ENCODE data around the gene SV2C. TPM values are rescaled to one million over a fixed set of nuclear protein-coding genes. Genes with fewer than 3 reads are reported as not detected.

The SV2C gene
- total and polyA plus RNA-seq, 10 of the 15 experiments (the other 5 are each of a cell fraction or from before 2014, with no cell fraction given) = under 0.01 to 1.1 (median 0.63) TPM

DNA sequence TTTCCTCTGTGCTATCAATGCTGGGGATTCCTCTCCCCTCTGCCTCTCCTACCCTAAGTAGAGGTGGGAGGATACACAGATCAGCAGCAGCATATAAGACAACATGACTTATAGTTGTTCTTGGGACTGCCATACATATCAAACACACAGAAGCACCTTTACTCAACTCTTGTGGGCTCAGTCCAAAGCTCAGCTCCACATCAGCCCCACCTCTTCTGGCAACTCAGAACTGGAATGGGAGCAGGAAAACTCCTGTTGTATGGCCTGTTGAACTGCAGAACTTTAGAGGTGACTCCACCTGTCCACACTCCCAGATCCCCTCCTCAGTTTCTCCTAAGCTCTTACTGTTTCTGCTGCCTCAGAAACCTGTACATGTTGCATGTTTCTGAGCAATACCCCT is 127.8 kb downstream of the SV2C start:
- Histone ChIP-seq H3K27ac (ENCODE audit: control insufficient read depth, insufficient read depth) (no peak overlapping the region), H3K4me1 (ENCODE audit: control insufficient read depth, insufficient read depth, low read length) (no peaks in the 10 kb centered on the region), H3K4me2 (ENCODE audit: control insufficient read depth, insufficient read depth) (no peak overlapping the region), H3K36me3 (ENCODE audit: control insufficient read depth in 2 of 2, insufficient read depth in 2 of 2, low read length in 1 of 2) (no peaks in the 10 kb centered on the region), H2AFZ (ENCODE audit: control insufficient read depth, low read depth, low read length) (no peak overlapping the region), H3K9me3 (replicated peaks; ENCODE audit: control insufficient read depth, insufficient read depth, low read length) (no peaks in the 10 kb centered on the region; the same call in 2 of the 3 replicates), H3K27me3 (replicated peaks in 1 of 2; ENCODE audit: control insufficient read depth in 2 of 2, insufficient read depth in 2 of 2, low read length in 1 of 2) (no peaks in the 10 kb centered on the region), H3K4me3 (no peak overlapping the region), H4K20me1 (ENCODE audit: control insufficient read depth, insufficient read depth) (no peaks in the 10 kb centered on the region), H3K9ac (ENCODE audit: control insufficient read depth, insufficient read depth, low read length) (no peak overlapping the region), H3K79me2 (ENCODE audit: control insufficient read depth, insufficient read depth, low read length) (no peaks in the 10 kb centered on the region)
- TF ChIP-seq, protein P1, sequence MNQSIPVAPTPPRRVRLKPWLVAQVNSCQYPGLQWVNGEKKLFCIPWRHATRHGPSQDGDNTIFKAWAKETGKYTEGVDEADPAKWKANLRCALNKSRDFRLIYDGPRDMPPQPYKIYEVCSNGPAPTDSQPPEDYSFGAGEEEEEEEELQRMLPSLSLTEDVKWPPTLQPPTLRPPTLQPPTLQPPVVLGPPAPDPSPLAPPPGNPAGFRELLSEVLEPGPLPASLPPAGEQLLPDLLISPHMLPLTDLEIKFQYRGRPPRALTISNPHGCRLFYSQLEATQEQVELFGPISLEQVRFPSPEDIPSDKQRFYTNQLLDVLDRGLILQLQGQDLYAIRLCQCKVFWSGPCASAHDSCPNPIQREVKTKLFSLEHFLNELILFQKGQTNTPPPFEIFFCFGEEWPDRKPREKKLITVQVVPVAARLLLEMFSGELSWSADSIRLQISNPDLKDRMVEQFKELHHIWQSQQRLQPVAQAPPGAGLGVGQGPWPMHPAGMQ (IDR thresholded peaks at IDR 0.05; ENCODE audit: borderline replicate concordance) = no peak
- TF ChIP-seq HDGF (IDR thresholded peaks at IDR 0.05) (no peak), GATAD2B (conservative IDR thresholded peaks at IDR 0.05; ENCODE audit: low read depth) (no peak)
- TF ChIP-seq, protein P2, sequence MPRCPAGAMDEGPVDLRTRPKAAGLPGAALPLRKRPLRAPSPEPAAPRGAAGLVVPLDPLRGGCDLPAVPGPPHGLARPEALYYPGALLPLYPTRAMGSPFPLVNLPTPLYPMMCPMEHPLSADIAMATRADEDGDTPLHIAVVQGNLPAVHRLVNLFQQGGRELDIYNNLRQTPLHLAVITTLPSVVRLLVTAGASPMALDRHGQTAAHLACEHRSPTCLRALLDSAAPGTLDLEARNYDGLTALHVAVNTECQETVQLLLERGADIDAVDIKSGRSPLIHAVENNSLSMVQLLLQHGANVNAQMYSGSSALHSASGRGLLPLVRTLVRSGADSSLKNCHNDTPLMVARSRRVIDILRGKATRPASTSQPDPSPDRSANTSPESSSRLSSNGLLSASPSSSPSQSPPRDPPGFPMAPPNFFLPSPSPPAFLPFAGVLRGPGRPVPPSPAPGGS (IDR thresholded peaks at IDR 0.05; ENCODE audit: borderline replicate concordance, insufficient read depth, low read depth, low read length, poor library complexity, severe bottlenecking) = no peak
- ATAC-seq = no peak
- no peak for FAIRE-seq
- ChIA-PET CTCF (interaction anchor here (0.8 to 2.5 kb wide), 2 partner anchors 10 to 16 kb away, joined by 3 to 5 read pairs; no protein-coding TSS in a partner anchor), RAD21 (ENCODE audit: unreplicated experiment) (no interaction called here), SMC1A (ENCODE audit: uncharacterized antibody, unreplicated experiment) (no interaction called here), POLR2A (no interaction called here)
- in situ Hi-C loops (cut with MboI) = no loop called here
- intact Hi-C loops (cut with micrococcal nuclease; ENCODE audit: unreplicated experiment) = no loop called here
- no peak for DNase-seq (ENCODE audit: low read depth, low spot score)
- BruUV-seq (replicated peaks) = no TSS peak

DNA sequence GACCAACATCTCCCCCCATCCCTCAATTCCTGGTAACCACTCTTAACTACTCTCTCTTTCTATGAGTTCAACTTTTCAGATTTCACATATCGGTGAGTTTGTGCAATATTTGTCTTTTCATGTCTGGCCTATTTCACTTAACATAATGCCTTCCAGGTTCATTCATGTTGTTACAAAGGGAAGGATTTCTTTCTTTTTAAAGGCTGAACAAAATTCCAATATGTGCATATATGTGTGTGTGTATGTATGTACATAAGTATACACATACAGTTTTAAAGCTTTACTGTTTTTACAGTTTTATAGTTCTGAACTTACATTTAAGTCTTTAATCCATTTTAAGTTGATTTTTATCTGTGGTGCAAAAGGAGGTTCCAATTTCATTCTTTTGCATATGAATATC is 130.7 kb downstream of the SV2C start:
- Histone ChIP-seq H3K27ac (ENCODE audit: control insufficient read depth, insufficient read depth) (no peak overlapping the region), H3K4me1 (ENCODE audit: control insufficient read depth, insufficient read depth, low read length) (no peaks in the 10 kb centered on the region), H3K27me3 (replicated peaks in 1 of 2; ENCODE audit: control insufficient read depth in 2 of 2, insufficient read depth in 2 of 2, low read length in 1 of 2) (no peaks in the 10 kb centered on the region), H4K20me1 (ENCODE audit: control insufficient read depth, insufficient read depth) (no peaks in the 10 kb centered on the region), H3K36me3 (ENCODE audit: control insufficient read depth in 2 of 2, insufficient read depth in 2 of 2, low read length in 1 of 2) (no peaks in the 10 kb centered on the region), H3K4me3 (no peak overlapping the region), H2AFZ (ENCODE audit: control insufficient read depth, low read depth, low read length) (no peak overlapping the region), H3K9ac (ENCODE audit: control insufficient read depth, insufficient read depth, low read length) (no peak overlapping the region), H3K79me2 (ENCODE audit: control insufficient read depth, insufficient read depth, low read length) (no peaks in the 10 kb centered on the region), H3K9me3 (replicated peaks; ENCODE audit: control insufficient read depth, insufficient read depth, low read length) (no peaks in the 10 kb centered on the region; the same call in 2 of the 3 replicates), H3K4me2 (ENCODE audit: control insufficient read depth, insufficient read depth) (no peak overlapping the region)
- no peak for FAIRE-seq
- ChIA-PET SMC1A (ENCODE audit: uncharacterized antibody, unreplicated experiment) (interaction anchor here (0.5 to 1.3 kb wide), 2 partner anchors 13 to 1322 kb away, joined by 3 to 4 read pairs; no protein-coding TSS in a partner anchor), CTCF (interaction anchor here (0.6 kb wide), 1 partner anchor 54 kb away, joined by 3 read pairs; no protein-coding TSS in a partner anchor), POLR2A (interaction anchor here (0.6 kb wide), 1 partner anchor 12 kb away, joined by 6 read pairs; no protein-coding TSS in a partner anchor), RAD21 (ENCODE audit: unreplicated experiment) (interaction anchor here (1.1 kb wide), 1 partner anchor 328 kb away, joined by 3 read pairs; no protein-coding TSS in a partner anchor)
- intact Hi-C loops (cut with micrococcal nuclease; ENCODE audit: unreplicated experiment) (no loop called here), in situ Hi-C loops (cut with MboI) (no loop called here)
- WGBS (ENCODE audit: insufficient coverage, insufficient replicate concordance, low lambda C conversion rate, missing lambda C conversion rate) = 88% methylated on average over 1 of the region's 1 CpG
- no peak for ATAC-seq
- TF ChIP-seq NRF1 (conservative IDR thresholded peaks at IDR 0.05; ENCODE audit: low read depth, low read length) (no peak), BMI1 (IDR thresholded peaks at IDR 0.05; ENCODE audit: borderline replicate concordance) (no peak), IRF4 (IDR thresholded peaks at IDR 0.05; ENCODE audit: low read depth, low read length) (no peak), ZBED1 (IDR thresholded peaks at IDR 0.05; ENCODE audit: borderline replicate concordance) (no peak), WRNIP1 (IDR thresholded peaks at IDR 0.05; ENCODE audit: borderline replicate concordance, low read depth, low read length) (no peak), BCL11A (IDR thresholded peaks at IDR 0.05; ENCODE audit: low read depth, low read length) (no peak), NR2F1 (conservative IDR thresholded peaks at IDR 0.05) (no peak), SRF (IDR thresholded peaks at IDR 0.05; ENCODE audit: low read depth in 2 of 2, low read length in 2 of 2) (no peak)
- TF ChIP-seq, protein P3, sequence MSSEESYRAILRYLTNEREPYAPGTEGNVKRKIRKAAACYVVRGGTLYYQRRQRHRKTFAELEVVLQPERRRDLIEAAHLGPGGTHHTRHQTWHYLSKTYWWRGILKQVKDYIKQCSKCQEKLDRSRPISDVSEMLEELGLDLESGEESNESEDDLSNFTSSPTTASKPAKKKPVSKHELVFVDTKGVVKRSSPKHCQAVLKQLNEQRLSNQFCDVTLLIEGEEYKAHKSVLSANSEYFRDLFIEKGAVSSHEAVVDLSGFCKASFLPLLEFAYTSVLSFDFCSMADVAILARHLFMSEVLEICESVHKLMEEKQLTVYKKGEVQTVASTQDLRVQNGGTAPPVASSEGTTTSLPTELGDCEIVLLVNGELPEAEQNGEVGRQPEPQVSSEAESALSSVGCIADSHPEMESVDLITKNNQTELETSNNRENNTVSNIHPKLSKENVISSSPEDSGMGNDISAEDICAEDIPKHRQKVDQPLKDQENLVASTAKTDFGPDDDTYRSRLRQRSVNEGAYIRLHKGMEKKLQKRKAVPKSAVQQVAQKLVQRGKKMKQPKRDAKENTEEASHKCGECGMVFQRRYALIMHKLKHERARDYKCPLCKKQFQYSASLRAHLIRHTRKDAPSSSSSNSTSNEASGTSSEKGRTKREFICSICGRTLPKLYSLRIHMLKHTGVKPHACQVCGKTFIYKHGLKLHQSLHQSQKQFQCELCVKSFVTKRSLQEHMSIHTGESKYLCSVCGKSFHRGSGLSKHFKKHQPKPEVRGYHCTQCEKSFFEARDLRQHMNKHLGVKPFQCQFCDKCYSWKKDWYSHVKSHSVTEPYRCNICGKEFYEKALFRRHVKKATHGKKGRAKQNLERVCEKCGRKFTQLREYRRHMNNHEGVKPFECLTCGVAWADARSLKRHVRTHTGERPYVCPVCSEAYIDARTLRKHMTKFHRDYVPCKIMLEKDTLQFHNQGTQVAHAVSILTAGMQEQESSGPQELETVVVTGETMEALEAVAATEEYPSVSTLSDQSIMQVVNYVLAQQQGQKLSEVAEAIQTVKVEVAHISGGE (CRISPR knock-in tag; IDR thresholded peaks at IDR 0.05) = no peak
- DNase-seq (ENCODE audit: low read depth, low spot score) = no peak
- no TSS peak for BruUV-seq (replicated peaks)
